ENCODE results near the gene GNG10.
"Not testable (repeated sequence)": the region's sequence is repeated elsewhere in the genome, so short reads cannot be mapped to it uniquely, and the experiment has no call there.

Gene GNG10

DNA sequence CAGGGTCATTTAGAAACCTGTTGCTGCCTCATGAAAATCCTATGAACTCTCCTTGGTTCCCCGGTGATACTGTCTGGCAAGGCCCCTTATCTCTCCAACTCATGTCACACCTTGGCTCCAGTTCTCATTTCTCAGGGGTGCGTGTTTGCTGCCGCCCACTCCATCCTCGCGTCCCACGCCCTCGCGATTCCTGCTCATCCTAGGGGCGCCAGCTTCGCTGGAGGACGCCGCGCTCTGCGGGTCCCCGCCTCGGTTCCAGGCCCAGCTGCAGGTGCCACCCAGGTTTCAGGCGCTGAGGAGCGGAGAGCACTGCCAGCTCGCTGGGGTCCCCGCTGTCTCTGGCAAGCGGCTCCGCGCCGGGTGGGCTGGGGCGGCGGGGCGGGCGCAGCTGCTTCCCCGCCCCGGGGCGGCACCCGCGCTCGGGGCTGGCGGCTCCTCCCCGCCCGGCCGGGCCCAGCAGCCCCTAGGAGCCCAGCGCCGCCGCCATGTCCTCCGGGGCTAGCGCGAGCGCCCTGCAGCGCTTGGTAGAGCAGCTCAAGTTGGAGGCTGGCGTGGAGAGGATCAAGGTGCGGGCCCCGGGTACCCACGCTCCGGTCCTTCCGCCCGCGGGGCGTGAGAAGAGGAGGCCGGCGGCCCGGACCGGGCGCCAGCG lies at the start of gene GNG10:
TSS of gene GNG10 (plus strand) at position 456 of the 652 bp plus-strand sequence. CDS start at position 486, 30 bp downstream.
- DNase-seq, result peak; percentile 55

DNA sequence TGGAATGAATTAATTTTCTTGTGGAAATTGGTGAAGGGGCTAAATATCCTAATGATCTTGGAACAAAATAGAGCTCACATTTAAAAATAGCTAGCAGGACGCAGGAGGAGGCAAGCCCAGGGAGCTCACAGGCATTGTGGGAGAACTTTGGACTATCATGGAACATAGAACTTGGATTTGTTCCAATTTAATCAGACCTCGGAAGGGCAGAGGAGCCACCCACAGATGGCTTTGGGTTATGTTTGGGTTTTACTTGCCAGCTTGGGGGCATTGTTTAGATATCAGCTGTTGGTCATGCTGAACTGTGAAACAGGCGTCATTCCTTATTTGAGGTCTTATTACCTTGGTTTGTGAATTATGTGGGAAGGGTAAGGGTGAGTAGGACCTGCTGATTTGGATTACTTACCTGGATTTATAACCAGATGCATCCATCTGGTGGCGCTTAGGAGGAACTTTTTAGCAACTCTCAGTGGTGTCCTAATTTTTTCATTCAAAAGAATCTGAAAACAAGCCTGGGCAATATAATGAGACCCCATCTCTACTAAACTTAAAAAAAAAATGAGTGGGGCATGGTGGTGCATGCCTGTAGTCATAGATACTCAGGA lies 47.9 kb upstream of the GNG10 start:
- DNase-seq, result no peak

DNA sequence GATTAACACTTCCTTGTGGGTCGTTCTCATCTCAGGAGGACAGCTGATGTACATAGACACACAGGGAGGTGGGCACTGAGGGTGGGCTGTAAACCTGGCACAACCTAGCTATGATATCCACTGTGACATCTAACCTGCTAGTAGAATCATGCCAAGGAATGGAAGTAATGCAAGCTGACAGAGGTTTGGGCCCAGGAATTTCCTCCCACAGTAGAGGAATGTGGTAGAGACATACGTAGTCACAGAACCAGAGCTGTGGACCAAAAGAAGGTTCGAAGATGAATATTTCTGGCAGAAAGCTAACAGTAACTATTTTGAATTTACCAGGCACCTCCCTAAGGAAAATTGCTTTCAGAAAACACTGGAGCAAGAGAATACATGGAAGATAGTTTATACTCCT lies 45.5 kb upstream of the GNG10 start:
- DNase-seq, result no peak

DNA sequence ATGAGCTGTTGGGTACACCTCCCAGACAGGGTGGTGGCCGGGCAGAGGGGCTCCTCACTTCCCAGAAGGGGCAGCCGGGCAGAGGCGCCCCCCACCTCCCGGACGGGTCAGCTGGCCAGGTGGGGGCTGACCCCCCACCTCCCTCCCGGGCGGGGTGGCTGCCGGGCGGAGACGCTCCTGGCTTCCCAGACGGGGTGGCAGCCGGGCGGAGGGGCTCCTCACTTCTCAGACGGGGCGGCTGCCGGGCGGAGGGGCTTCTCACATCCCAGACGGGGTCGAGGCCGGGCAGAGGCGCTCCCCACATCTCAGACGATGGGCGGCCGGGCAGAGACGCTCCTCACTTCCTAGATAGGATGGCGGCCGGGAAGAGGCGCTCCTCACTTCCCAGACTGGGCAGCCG lies 44.1 kb upstream of the GNG10 start:
- DNase-seq, result not testable (repeated sequence)

DNA sequence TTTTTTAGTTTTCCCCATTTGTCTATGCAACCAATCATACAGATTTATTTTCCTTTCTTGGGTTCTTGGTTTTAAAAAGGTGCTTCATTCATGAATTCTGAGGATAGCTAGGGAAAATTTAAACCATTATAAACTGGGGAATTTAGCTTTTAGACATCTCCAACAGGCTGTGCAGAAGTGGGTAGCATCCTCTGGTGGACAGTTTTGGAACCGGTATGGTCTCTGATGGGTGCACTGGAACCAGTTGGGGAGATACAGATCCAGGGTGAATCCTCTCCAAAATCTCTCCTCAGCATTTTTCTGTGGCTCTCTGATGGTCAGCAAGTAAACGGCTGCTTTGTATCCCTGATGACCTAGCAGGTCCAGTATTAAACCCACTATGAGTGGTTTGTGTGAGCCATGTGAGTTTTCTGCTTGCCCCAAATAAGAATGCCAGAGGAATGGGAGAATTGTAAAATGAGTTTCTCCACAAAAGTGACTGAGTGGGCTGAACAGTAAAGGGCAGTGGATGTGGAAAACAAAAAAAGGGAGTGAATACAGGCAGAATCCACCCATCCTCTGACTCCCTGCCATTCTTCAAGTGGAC lies 39.4 kb upstream of the GNG10 start:
- DNase-seq, result no peak

DNA sequence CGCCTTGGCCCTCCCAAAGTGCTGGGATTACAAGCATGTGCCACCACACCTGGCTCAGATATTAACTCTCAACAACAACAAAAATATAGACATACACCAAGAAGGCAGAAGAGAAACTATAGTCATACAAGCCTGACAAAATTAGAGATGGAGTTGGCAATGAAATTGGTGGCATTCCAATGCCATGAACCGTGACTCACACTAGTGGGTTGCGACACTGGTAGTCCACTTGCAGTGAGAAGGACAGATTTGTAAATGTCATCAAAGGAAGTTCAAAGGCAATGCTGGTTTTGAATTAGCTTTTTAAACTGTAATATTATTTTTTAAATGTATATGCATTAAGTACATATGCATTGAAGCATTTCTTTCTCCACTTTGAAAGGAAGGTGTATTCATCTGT lies 38.8 kb upstream of the GNG10 start:
- peak; percentile 11 for DNase-seq

DNA sequence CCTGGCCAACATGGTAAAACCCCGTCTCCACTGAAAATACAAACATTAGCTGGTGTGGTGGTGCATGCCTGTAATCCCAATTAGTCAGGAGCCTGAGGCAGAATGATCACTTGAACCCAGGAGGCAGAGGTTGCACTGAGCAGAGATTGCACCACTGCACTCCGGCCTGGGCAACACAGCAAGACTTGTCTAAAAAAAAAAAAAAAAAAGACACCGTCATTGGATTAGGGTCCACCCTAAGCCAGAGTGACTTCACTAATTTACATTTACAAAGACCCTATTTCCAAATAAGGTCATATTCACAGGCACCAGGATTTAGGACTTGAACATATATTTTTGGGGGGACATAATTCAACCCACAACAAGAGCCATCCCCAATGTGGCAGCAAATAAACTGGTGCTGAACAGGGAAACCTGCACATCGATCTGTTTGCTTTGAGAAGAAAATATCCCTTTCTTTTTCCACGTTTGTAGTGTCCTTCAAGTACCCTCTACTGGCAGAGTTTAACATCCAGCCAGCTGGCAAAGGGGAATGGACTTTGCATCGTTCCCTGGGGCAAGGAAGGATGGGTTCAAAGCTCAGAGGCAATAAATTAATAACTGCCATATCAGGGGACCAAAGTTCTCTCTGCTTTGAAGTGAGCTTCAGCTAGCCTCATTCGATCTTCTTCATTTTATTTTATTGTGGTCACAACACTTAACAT lies 34.0 kb upstream of the GNG10 start:
- no peak for DNase-seq

DNA sequence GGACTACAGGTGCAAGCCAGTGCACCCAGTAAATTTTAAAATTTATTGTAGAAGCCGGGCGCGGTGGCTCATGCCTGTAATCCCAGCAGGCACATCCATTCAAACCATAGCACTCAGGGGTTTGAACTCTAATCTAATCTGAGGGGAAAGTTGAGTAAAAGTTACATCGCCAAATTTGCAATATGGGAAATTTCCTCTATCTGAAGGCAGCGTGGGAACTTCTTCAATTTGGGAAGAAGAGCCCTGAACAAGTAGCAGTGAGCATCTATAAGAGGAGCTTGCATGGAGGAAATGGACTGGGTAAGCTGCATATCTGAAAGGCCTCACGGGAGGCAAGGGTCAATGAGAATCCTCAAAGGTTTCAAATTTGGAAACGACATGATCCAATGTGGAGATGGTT lies 33.0 kb upstream of the GNG10 start:
- DNase-seq, result no peak

DNA sequence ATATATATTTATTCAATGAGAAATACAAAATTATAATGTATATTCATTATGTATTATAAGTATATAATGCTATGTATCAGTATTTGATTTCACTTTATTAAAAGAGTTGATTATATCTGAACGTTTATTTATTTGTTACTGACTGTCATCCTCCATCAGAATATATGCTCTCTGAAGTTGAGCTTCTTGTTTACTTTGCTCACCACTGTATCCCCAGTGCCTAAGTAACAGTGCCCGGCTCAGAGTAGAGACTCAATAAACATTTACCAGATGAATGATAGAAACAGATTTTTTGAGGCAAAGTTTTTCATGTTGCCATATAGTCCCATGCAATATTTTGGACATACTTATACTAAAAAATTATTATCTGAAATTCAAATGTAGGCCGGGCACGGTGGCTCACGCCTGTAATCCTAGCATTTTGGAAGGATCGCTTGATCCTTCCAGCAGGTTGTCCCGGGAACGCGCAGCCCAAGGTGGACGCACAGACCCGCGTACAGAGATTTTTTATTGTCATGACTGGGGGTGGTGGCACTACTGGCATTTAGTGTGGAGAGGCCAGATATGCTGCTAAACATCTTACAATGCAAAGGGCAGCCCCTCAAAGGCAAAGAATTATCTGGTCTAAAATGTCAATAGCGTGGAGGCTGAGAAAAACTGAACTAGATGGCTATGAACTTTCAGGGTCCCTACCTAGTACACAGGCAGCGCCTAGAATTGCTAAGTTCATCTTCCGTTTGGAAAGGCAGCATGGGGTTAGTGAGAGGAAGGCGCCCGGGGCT lies 31.0 kb upstream of the GNG10 start:
- no peak for DNase-seq

DNA sequence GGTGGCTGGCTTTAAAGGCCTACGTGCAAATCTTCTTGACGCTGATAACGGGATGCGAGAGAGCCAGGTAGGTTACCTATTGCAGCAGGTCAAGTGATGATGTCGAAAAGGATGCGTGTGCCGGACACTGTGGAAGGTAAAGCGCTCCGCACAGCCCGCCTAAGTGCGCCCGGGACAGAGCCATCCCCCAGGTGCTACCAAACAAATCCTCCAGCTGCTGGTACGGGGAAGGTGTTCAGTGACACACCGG lies 30.5 kb upstream of the GNG10 start:
- no peak for DNase-seq

DNA sequence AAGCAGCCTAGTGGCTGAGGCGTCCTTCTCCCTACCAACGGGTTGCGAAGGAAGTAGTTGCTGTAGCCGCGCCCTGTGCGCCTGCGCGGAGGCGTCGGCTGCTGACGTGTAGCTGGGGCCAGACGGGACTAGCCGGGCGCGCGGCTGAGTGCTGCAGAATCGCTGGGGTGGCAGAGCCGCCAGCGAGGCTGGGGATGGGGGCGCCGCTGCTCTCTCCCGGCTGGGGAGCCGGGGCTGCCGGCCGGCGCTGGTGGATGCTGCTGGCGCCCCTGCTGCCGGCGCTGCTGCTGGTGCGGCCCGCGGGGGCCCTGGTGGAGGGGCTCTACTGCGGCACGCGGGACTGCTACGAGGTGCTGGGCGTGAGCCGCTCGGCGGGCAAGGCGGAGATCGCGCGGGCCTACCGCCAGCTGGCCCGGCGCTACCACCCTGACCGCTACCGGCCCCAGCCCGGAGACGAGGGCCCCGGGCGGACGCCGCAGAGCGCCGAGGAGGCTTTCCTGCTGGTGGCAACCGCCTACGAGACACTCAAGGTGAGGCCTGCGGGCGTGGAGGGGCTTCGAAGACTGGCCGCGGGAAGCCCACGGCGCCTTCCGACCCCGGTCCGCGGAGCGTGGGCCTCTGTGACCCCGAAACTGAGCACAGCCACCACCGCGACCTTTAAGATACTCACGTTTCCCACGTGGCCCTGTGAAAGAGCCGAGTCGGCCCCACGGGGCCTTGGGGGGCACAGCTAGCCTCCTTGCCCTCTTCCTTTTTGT lies 30.0 kb upstream of the GNG10 start, which contains the start of gene DNAJC25:
TSS of gene DNAJC25 (plus strand) at position 121 of the 758 bp plus-strand sequence. CDS start at position 195, 74 bp downstream.
- DNase-seq, result peak; percentile 92

DNA sequence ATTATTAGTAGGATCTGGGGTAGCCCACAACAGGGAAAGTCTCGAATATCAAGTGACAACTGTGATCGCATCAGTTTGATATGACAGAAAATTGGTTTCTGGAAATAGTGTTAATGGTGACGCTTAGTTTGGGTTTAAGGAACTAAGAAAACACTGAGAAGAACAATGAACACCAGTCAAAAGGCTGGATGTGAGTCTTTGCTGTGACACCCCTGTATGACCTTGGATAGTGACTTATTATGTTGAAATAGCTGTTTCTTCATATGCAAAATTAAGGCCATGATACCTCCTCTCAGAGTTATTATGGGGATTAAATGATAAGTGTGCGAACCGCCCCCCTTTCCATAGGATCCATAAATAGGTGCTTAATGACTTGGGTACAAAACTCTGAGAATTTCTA lies 29.3 kb upstream of the GNG10 start:
- no peak for DNase-seq

DNA sequence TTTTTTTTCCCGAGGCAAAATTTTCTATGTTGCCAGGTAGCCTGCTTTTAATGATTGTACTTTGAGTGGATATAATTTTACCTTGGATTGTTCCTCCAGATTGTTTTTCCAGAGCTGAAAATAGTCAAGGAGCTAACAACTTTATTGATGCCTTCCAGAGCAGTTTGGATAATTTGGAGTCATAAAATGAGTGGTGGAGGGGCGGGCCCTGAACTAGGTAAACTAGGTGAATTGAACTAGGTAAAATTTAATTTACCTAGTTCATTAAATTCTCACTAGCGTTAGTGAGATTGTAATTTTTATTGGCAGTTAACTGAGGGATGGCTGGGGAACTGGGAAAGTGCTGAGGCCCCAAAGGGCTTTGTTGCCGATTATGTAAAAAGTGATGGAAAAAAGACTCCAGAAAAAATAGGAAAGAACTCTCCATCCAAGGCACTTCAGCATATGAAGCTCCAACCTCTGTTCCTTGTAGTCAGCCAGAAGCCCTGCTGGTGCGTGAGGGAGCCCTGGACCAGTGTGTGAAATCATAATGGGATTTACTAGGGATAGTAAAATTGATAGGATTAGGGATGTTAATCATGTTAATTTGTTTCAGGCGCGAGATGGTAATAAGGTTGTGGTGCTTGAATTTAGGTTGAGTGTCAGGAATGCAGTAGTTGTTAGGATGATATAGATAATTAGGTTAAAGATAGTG lies 28.6 kb upstream of the GNG10 start:
- DNase-seq, result no peak

DNA sequence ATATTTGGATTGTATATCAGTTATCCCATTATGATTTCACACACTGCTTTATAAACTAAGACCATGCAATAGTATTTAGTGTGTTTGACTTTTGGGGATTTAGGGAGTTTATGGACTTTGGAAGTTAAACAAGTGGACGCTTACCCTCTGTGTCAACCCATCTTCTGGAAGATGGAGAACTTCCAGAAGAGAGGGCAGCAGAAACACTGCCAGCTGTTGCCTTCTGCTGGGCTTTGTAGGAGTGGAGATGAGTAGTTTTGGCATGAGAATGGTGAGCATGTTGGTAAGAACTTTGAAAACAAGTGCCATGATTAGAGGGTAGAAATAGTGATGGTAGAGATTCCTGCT lies 28.0 kb upstream of the GNG10 start:
- no peak for DNase-seq

DNA sequence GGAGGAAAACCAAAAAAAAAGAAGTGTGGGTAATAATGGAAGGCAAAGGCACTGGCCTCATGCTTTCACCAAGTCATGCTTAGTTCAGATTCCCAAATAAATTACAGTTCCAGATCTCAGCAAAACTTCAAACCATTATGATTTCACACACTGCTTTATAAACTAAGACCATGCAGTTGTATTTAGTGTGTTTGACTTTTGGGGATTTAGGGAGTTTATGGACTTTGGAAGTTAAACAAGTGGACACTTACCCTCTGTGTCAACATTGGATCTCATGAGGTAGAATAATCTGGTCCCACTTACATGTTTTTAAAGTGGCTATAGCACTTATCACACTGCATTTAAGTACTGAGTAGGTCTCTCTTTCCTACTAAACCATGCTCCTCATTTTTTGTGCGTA lies 26.5 kb upstream of the GNG10 start:
- no peak for DNase-seq

DNA sequence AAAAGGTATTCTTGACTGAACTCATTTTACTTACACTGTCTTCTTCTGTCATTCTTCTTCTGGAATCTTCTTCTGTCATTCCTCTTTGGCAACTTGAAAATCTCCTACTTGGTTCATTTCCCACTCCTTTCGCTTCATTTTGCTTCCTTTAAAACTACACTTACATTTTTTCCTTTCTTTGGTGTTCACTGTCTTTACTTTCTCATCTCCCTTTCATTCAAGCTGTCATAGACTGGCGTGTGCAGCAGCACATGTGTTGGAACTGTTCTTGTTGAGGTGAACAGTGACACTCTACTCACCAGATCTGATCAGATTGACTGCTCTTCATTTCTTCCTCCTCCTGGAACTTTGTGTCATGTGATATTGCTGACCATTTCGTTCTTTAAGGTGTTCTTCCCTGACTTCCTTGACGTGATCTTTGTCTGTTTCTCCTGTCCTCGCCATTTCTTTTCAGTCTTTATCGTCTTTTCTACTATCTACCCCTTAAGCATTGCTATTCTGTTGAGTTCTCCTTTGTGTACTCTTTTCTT lies 23.9 kb upstream of the GNG10 start:
- DNase-seq, result no peak

DNA sequence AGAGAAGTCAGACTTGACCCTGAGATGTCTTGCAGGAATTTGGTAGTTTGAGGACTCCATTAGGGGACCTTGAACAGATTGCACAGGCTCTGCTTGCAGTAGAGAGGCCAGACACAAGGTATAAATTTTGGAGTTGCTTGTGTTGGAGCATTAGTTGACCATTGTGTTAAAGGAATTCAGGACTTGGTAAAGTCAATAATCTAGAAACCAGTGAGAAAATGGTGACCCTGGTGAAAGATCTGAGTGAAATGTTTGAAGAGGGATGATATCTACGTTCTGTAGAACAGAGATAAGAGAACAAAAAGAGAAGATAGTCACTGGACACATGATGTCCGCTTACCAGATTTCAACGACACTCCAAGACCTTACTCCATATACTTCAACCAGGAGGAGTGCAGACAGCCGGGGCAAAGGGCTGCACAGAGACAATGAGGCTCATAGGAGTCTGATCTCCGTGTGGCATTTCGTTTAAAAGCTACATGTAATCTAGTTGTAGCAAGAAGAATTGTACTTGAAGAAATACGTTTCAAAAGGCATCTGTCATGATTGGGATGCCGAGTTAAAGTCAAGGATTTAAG lies 17.1 kb upstream of the GNG10 start:
- DNase-seq, result no peak

DNA sequence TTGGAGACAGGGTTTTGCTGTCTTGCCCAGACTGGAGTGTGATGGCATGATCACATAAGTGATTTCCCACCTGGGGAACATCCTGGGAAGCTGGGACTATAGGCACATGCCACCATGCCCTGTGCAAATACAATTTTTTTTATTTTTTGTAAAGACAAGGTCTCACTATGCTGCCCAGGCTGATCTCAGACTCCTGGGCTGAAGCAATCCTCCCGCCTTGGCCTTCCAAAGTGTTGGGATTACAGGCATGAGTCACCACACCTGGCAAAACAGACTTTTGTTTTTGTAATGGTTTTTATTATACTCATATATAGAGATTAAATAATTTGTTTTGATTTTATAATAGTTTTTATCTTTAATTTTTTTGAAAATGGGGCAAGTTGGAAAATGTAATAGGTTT lies 15.6 kb upstream of the GNG10 start:
- DNase-seq, result no peak

DNA sequence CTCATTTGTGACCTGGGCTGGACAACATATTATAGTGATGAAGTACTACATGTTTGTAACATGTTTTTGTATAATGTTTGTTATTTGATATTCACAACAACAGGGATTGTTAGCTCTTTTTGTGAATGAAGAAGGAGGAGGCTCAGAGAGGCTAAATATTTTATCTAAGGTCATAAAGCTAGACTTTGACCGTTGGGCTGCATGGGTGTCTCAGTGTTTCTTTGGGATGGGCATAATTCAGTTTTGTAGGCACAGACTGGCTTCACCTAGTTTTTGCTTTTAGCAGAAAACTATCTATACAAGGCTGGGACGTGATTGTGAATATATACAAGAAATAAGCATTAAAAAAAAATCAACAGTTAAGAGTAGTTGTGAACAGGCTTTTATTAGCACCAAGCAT lies 15.0 kb upstream of the GNG10 start:
- DNase-seq, result no peak

DNA sequence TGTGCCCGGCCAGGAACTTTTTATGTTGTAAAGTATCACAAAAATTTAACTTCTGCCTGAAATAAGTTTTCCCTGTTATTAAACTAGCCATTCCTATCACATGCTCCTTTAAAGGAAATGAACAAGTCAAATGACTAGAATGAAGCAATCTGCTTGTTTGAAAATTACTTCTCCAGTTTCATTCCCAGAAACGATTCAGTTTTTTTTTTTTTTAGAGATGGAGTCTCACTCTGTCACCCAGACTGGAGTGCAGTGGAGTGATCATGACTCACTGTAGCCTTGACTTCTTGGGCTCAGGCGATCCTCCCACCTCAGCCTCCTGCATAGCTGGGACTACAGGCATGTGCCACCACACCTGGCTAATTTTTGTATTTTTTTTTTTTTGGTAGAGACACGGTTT lies 13.3 kb upstream of the GNG10 start:
- no peak for DNase-seq

DNA sequence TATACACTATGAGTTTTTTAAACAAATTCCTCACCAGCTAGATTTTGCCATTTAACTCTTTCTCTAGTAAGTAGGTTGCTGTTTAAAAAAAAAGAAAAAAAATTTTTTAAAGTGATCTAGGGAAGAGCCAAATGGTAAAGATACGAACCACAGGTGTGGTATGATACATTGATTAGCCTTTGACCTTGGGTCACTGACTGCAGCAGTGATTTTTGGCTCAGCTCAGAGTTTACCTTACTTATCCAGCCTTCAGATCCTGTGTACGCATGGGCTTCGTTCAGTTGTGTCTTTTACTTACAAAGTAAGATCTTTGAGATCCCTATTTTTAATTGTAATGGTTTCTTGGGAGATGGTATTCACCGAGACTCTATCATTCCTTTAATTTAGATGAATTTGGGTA lies 12.4 kb upstream of the GNG10 start:
- no peak for DNase-seq
